ENCODE measurements around the gene FCN2.
"Not testable (repeated sequence)": the region's sequence is repeated elsewhere in the genome, so short reads cannot be mapped to it uniquely, and the experiment has no call there.

The FCN2 gene

GRCh38 chr9:134847752-134848432, 32.7 kb upstream of the FCN2 start:
- no peak for DNase-seq

- DNase-seq = no peak
Observed at GRCh38 chr9:134848504-134848903, 32.1 kb upstream of the FCN2 start.

DNA sequence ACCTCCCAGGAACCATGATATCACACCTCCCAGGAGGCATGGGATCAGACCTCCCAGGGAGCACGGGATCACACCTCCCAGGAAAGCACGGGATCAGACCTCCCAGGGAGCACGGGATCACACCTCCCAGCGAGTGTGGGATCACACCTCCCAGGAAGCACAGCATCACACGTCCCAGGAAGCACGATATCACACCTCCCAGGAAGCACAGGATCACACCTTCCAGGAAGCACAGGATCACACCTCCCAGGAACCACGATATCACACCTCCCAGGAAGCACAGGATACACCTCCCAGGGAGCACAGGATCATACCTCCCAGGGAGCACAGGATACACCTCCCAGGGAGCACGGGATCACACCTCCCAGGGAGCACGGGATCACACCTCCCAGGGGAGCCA, 30.0 kb upstream of the FCN2 start:
- no peak for DNase-seq

GRCh38 chr9:134851020-134851419, 29.6 kb upstream of the FCN2 start:
- DNase-seq = no peak

- DNase-seq = no peak
Observed at GRCh38 chr9:134852906-134853654, 27.5 kb upstream of the FCN2 start.

GRCh38 chr9:134853893-134854292, 26.7 kb upstream of the FCN2 start:
- DNase-seq = no peak

DNA sequence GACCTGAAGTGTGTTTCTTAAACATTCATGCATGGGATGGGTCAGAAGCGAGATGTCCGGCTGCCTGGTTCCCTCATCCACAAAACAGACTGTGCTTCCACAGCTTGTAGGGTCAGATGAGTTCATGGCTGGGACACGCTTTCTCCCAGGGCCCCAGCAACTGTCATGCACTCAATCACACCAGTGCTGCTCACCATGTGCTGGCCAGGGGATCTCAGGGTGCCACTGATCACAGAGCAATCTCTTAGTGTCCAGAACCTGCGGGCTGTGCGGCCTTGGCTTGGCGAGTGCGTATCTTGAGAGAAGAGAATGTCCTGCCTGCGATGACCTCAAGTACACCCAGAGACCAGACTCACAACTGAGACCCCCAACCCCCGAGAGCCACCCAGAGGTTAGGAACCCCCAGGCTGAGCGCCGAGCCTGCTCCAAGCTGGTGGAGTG, 26.0 kb upstream of the FCN2 start:
- no peak for DNase-seq

DNA sequence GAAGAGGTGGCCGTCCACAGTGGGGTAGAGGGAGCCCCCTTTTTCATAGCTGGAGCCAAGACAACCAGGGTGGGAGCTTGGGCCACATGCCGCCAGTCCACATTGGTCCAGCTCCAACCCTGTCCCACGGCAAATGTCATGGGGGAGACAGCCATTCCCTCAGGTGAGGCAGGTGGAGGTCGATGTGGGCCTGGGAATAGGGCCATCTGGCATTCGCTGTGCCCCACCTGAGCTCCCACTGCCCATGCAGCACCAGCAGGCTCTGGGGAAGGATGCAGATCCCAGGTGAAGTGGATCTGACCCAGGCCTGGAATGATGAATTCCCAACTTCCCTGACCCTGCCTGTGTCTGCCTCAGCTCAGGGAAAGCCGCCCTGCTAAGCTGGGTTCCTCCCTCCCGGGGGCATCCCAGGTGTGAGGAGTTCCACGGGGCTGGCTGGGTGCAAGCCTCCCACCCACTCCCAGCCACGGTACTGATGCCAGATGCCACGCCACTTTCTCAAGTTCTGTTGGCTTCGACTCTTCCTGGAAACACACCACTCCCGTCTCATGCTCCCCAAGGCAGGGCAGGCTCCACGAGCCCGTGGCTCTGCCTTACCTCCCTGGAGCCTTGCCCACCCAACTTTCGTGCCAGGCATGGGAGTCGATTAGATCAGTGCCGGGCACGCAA, 25.2 kb upstream of the FCN2 start:
- DNase-seq = no peak

DNA sequence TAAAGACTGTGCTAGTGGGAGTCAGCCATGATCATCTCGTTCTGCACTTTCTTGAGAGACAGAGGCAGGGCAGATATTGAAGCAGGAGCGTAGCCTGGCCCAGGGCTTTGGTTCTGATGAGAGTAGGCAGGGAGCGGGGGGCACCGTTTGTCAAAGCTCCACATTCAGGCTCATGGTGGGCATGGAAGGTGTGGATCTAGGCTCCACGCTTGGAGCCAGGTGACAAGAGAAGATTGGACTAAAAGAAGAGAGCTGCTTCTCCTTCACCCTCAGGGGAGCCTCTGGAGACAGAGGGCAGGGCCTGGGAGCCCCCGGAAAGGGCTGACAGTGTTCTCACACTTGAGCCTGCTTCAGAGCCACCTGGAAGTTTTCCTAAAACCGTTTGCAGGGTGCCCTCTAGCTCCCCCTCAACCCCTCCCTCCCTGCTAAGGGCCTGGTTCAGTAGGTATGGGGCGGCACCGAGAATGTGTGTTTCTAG, 24.7 kb upstream of the FCN2 start:
- no peak for DNase-seq

DNA sequence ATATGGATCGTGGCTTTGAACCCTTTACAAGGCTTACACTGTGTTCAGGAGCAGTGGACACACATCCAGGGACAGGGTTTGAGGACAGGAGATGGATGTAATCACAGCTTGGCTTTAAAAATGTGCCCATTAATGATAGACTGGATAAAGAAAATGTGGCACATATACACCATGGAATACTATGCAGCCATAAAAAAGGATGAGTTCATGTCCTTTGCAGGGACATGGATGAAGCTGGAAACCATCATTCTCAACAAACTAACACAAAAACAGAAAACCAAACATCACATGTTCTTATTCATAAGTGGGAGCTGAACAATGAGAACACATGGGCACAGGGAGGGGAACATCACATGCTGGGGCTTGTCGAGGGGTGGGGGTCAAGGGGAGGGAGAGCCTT, 23.2 kb upstream of the FCN2 start:
- DNase-seq = not testable (repeated sequence)

DNA sequence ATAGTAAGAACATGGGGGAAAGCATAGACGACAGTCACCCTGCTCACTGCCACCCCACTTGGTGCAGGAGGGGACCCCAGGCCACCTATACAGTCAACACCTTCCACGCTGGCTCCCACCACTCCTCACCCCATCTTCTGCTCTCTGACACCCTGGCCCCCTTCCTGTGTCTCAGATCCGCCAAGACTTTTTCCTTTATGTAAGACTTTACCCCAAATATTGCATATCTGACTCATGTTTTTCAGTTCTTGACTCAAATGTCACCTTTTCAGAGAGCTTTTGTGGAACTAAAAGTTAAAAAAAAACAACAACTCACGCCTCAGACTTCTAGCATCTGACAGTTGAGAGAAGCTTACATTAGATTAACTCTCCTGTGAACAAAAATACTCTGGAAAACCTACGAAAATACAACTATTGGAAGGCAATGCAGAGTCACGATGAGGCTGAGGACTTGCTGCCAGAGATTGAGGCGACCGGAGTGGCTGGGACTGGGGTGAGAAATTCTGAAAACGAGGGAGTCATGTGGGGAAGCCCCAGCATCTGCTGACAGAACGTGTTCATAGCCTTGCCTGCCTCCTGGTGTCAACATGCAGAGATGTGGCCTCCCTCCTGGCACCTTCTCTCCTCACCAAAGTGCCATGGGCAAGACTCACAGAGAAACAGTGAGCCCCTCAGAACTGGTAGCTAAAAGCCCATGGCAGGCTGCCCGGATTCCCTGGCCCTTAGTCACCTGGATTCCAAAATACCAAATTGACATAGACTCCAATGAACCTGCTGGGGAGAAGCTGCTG, 22.4 kb upstream of the FCN2 start:
- DNase-seq = no peak

DNA sequence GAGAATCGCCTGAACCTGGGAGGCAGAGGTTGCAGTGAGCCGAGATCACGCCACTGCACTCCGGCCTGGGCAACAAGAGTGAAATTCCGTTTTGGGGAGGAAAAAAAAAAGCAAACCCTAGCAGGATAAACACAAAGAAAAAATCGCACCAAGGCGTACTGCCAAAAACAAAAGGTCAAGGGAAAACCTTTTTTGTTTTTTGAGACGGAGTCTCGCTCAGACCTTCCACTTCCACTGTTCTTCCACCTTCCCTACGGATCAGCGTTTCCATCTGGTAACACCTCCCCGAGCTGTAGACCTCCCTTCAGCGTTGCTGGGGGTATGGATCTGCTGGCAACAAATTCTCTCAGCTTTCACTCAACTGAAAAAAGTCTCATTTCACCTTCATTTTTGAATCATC, 20.1 kb upstream of the FCN2 start:
- no peak for DNase-seq

DNA sequence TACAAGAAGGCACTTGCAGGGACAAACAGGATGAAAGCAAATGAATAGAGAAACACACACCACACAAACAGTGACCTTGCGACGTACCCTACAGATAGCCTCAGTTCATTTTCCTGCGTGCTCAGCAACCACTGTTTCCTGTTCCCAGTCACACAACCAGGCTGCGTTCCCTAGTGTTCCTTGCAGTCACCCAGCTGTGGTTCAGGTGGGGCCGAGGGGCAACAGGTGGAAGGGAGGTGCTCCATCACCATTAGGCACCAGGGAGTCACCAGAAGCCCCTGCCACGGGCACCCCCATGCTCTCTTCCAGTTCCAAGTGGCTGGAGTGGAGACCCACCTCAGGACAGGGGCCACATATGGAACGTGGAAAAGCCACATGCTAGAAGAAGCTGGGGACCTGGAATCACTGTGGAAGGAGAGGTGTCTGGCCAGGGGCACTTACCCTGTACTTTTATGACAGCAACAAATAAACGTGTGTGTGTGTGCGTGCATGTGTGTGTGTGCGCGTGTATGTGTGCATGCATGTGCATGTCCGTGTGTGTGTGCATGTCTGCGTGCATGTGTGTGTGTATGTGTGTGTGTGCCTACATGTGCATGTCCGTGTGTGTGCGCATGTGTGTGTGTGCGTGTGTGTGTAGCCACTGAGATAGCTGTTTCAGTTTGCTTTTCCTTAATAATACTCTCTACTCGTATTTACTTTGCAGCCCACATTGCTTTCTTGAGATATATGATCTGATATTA, 18.8 kb upstream of the FCN2 start:
- no peak for DNase-seq

GRCh38 chr9:134863306-134863902, 17.2 kb upstream of the FCN2 start:
- DNase-seq = no peak

DNA sequence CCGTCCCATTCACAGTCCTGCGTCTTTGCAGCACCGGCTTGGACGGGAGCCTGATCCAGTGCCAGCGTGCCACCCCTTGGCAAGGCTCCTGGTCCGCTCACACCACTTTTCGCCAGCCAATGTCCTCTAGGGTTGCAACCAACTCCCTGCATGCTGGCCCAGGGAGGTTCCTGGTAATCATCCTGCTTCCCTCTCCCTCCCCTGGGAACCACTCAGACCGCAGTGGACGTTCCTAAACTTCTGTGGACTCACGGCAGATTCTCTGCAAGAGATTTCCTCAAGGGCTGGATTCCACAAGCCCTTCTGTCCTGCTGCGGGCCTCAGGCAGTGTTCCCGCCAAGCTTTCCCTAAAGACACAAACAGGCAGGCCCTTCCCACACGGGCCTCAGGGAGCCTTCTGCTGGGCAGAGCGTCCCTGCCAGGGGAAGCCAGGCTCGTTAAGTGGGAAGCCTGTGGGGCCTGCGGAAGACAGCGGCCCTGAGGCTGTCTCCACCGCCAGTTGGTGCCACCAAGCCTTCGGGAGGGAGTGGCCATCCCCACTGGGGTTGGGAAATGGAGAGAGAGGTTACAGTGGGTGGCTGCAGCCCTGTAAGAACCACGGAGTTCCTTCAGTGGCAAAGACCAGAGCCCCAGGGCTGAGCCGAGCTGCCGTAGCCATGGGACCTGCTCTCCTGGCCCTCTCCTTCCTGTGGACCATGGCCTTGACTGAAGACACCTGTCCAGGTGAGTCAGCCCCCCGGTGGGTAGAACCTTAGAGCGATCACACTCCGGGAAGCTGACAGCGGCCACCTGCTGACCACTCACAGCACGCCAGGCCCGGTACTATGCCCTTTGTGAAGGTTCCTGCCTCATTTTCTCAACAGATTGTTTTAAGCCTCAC, 16.4 kb upstream of the FCN2 start:
- DNase-seq = no peak

GRCh38 chr9:134864821-134865190, 15.8 kb upstream of the FCN2 start:
- no peak for DNase-seq

- no peak for DNase-seq
Observed at GRCh38 chr9:134867917-134868750, 12.5 kb upstream of the FCN2 start.

GRCh38 chr9:134868751-134869553, 11.7 kb upstream of the FCN2 start:
- DNase-seq = no peak

All from stimulated activated CD4-positive, alpha-beta T cell treated with anti-CD3 and anti-CD28 coated beads, Interleukin-4, amount 100 ng/mL, for 1 hour (primary cell).